Measurements from ENCODE around the gene CNTN4. TPM values are rescaled to one million over a fixed set of nuclear protein-coding genes. Genes with fewer than 3 reads are reported as not detected.

Gene CNTN4
- total RNA-seq, 1 donor from 2014 or later: 16.1 TPM

- H3K27me3 Mint-ChIP-seq: peaks cover 16% of the 10 kb centered on the region
- no peak for DNase-seq (ENCODE audit: low spot score, unreplicated experiment)
- no peaks in the 10 kb centered on the region for H3K9me3 Mint-ChIP-seq (ENCODE audit: low read depth)
- H3K36me3 Mint-ChIP-seq (ENCODE audit: insufficient read depth): no peaks in the 10 kb centered on the region
- H3K27ac Mint-ChIP-seq: no peak overlapping the region
- H3K4me1 Mint-ChIP-seq (ENCODE audit: low read depth): no peaks in the 10 kb centered on the region
- no peak for TF ChIP-seq CTCF (IDR thresholded peaks at IDR 0.05; ENCODE audit: unreplicated experiment)
- no peak overlapping the region for H3K4me3 Mint-ChIP-seq (ENCODE audit: low read depth)
These were observed 983.7 kb downstream of the CNTN4 start for GRCh38 chr3:3082234-3082924.

DNA sequence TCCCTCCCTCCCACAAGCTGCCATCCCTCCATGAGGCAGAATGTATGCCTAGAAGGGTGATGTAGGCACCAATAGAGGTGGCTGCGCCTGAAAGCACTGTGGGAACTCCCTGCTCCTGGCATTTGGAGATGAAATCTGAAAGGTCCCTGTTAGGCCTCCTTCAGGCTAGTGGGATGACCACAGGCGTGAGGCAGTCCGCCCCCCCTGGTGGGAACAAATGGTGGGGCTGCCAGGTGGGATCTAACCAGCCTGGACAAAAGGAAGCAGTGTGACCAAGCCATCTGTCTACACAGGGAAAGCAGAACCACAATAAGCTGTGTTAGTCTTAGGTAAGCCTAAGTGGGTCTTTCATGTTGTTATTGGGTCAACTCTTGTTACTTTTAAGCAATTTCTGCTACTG is 986.2 kb downstream of the CNTN4 start:
- DNase-seq (ENCODE audit: low spot score, unreplicated experiment): no peak
- TF ChIP-seq CTCF (IDR thresholded peaks at IDR 0.05; ENCODE audit: unreplicated experiment): no peak
- Mint-ChIP-seq H3K4me3 (ENCODE audit: low read depth) (no peak overlapping the region), H3K4me1 (ENCODE audit: low read depth) (peaks cover 1% of the 10 kb centered on the region), H3K27ac (no peak overlapping the region), H3K36me3 (ENCODE audit: insufficient read depth) (no peaks in the 10 kb centered on the region), H3K27me3 (peaks cover 6% of the 10 kb centered on the region), H3K9me3 (ENCODE audit: low read depth) (no peaks in the 10 kb centered on the region)

GRCh38 chr3:3085782-3086181 is 987.1 kb downstream of the CNTN4 start:
- no peak overlapping the region for H3K4me3 Mint-ChIP-seq (ENCODE audit: low read depth)
- no peaks in the 10 kb centered on the region for H3K36me3 Mint-ChIP-seq (ENCODE audit: insufficient read depth)
- no peak for TF ChIP-seq CTCF (IDR thresholded peaks at IDR 0.05; ENCODE audit: unreplicated experiment)
- H3K4me1 Mint-ChIP-seq (ENCODE audit: low read depth): peaks cover 1% of the 10 kb centered on the region
- DNase-seq (ENCODE audit: low spot score, unreplicated experiment): no peak
- H3K9me3 Mint-ChIP-seq (ENCODE audit: low read depth): no peaks in the 10 kb centered on the region
- no peak overlapping the region for H3K27ac Mint-ChIP-seq
- peaks cover 6% of the 10 kb centered on the region for H3K27me3 Mint-ChIP-seq

- Mint-ChIP-seq H3K9me3 (ENCODE audit: low read depth) (no peaks in the 10 kb centered on the region), H3K36me3 (ENCODE audit: insufficient read depth) (no peaks in the 10 kb centered on the region), H3K27me3 (peaks cover 6% of the 10 kb centered on the region), H3K27ac (no peak overlapping the region), H3K4me3 (ENCODE audit: low read depth) (no peak overlapping the region), H3K4me1 (ENCODE audit: low read depth) (peaks cover 1% of the 10 kb centered on the region)
- TF ChIP-seq CTCF (IDR thresholded peaks at IDR 0.05; ENCODE audit: unreplicated experiment): no peak
- no peak for DNase-seq (ENCODE audit: low spot score, unreplicated experiment)
These were observed 987.6 kb downstream of the CNTN4 start for GRCh38 chr3:3086239-3086638.

DNA sequence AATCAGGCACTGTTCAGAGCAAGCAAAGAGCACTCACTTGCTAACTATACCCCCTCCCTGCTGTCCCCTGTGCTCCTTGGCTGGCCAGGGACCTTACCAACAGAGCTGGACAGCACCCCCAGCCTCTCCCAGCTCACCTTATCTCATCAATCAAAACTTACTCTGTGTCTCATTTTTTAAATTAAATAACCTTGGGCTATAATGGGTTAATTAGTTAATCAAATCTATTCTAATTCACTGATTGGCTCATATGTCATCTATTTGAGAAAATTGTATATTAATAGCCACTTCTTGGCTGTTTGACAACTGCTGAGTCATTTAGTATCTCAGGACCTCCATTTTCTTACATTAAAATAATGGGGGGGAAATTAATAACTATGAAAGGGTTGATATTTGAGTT is 988.6 kb downstream of the CNTN4 start:
- Mint-ChIP-seq H3K4me3 (ENCODE audit: low read depth) (no peak overlapping the region), H3K27me3 (peaks cover 5% of the 10 kb centered on the region), H3K4me1 (ENCODE audit: low read depth) (peaks cover 1% of the 10 kb centered on the region), H3K9me3 (ENCODE audit: low read depth) (no peaks in the 10 kb centered on the region), H3K36me3 (ENCODE audit: insufficient read depth) (no peaks in the 10 kb centered on the region), H3K27ac (no peak overlapping the region)
- no peak for TF ChIP-seq CTCF (IDR thresholded peaks at IDR 0.05; ENCODE audit: unreplicated experiment)
- DNase-seq (ENCODE audit: low spot score, unreplicated experiment): no peak

Measured in progenitor cell of endocrine pancreas (in vitro differentiated cells).